Astrocyte (in vitro differentiated cells and primary cell): ENCODE measurements around the gene NEK2. TPM values are rescaled to one million over a fixed set of nuclear protein-coding genes. Genes with fewer than 3 reads are reported as not detected.
A peak's percentile ranks its signal among the peaks of the same experiment; 100 is the strongest.
"Not testable (repeated sequence)": the region's sequence is repeated elsewhere in the genome, so short reads cannot be mapped to it uniquely, and the experiment has no call there.

Source experiments
- DNase-seq: peaks from one replicate; pipeline ENCODE4 v3.0.0-alpha.2; 2010; ENCODE audit warnings: low read depth
- FAIRE-seq: peaks from 2 replicates; lab custom pipeline; 2011; peaks lifted over from hg19 to GRCh38; lab: Jason Lieb, UNC
- H2AFZ ChIP-seq: 2 replicates; pipeline ENCODE4 v1.6.0; 2012; ENCODE audit warnings: low read depth, low read length, inconsistent platforms
- H3K27ac ChIP-seq: 2 replicates; pipeline ENCODE4 v1.5.1; 2011; ENCODE audit warnings: low read depth, low read length, inconsistent platforms
- H3K27me3 ChIP-seq: 2 replicates; pipeline ENCODE4 v1.6.0; 2011; ENCODE audit warnings: low read length, inconsistent platforms; ENCODE audit not compliant: insufficient read depth
- H3K36me3 ChIP-seq: 2 replicates; pipeline ENCODE4 v1.5.1; 2011; ENCODE audit warnings: low read length, inconsistent platforms; ENCODE audit not compliant: insufficient read depth
- H3K4me1 ChIP-seq: 2 replicates; pipeline ENCODE4 v1.5.1; 2011; ENCODE audit warnings: low read length, inconsistent platforms; ENCODE audit not compliant: insufficient read depth
- H3K4me2 ChIP-seq: 2 replicates; pipeline ENCODE4 v1.6.0; 2012; ENCODE audit warnings: low read length, inconsistent platforms
- H3K4me3 ChIP-seq: 2 replicates; pipeline ENCODE4 v1.5.1; 2011; ENCODE audit warnings: low read depth, mild to moderate bottlenecking, low read length, inconsistent platforms; ENCODE audit not compliant: insufficient read depth
- H3K79me2 ChIP-seq: 2 replicates; pipeline ENCODE4 v1.6.0; 2012; ENCODE audit warnings: mild to moderate bottlenecking, low read length, inconsistent platforms; ENCODE audit not compliant: insufficient read depth
- H3K9ac ChIP-seq: 2 replicates; pipeline ENCODE4 v1.6.0; 2012; ENCODE audit warnings: mild to moderate bottlenecking, low read length, inconsistent platforms
- H3K9me3 ChIP-seq: 2 replicates; pipeline ENCODE4 v1.5.1; 2012; ENCODE audit warnings: low read depth, mild to moderate bottlenecking, low read length, inconsistent platforms; ENCODE audit not compliant: insufficient read depth
- H4K20me1 ChIP-seq: 2 replicates; pipeline ENCODE4 v1.6.0; 2012; ENCODE audit warnings: low read length, inconsistent platforms; ENCODE audit not compliant: insufficient read depth
- H3K27ac Mint-ChIP-seq: one replicate; pipeline ENCODE4 v1.8.0; 2021; ENCODE audit warnings: mild to moderate bottlenecking, mixed read lengths; ENCODE audit not compliant: unreplicated experiment
- H3K27me3 Mint-ChIP-seq: one replicate; pipeline ENCODE4 v1.8.0; 2021; ENCODE audit warnings: low read depth, mixed read lengths; ENCODE audit not compliant: unreplicated experiment
- H3K36me3 Mint-ChIP-seq: one replicate; pipeline ENCODE4 v1.8.0; 2021; ENCODE audit warnings: low read depth, mixed read lengths; ENCODE audit not compliant: unreplicated experiment
- H3K4me1 Mint-ChIP-seq: one replicate; pipeline ENCODE4 v1.8.0; 2021; ENCODE audit warnings: low read depth, mixed read lengths; ENCODE audit not compliant: unreplicated experiment
- H3K4me3 Mint-ChIP-seq: one replicate; pipeline ENCODE4 v1.8.0; 2021; ENCODE audit warnings: mild to moderate bottlenecking, moderate library complexity, mixed read lengths; ENCODE audit not compliant: unreplicated experiment
- H3K9me3 Mint-ChIP-seq: one replicate; pipeline ENCODE4 v1.8.0; 2021; ENCODE audit warnings: mild to moderate bottlenecking, mixed read lengths; ENCODE audit not compliant: unreplicated experiment
- CTCF ChIP-seq: IDR thresholded peaks from 2 replicates; pipeline ENCODE4 v1.5.1; 2011; ENCODE audit warnings: low read depth, mild to moderate bottlenecking, inconsistent platforms, low read length, moderate library complexity; ENCODE audit not compliant: insufficient read depth
- EZH2 ChIP-seq: IDR thresholded peaks from 2 replicates; pipeline ENCODE4 v1.6.1; 2012; ENCODE audit warnings: mild to moderate bottlenecking, low read length, inconsistent platforms; ENCODE audit not compliant: insufficient read depth
- total RNA-seq: library from RNA; stranded (reverse); gene quantifications from 2 replicates; pipeline ENCODE4 v1.2.1, GENCODE V29; 2021

NEK2 gene
- total RNA-seq, 1 donor from 2014 or later, result 1.6 TPM

GRCh38 chr1:211648336-211648735 is 27.1 kb downstream of the NEK2 start:
- Histone ChIP-seq H3K36me3 (no peaks in the 10 kb centered on the region), H2AFZ (no peak overlapping the region), H3K4me1 (peaks cover 11% of the 10 kb centered on the region), H3K9me3 (no peaks in the 10 kb centered on the region), H4K20me1 (no peaks in the 10 kb centered on the region), H3K27me3 (no peaks in the 10 kb centered on the region), H3K9ac (no peak overlapping the region), H3K4me2 (no peak overlapping the region), H3K4me3 (no peak overlapping the region), H3K79me2 (no peaks in the 10 kb centered on the region), H3K27ac (no peak overlapping the region)
- Mint-ChIP-seq H3K4me1 (peaks cover 16% of the 10 kb centered on the region), H3K9me3 (no peaks in the 10 kb centered on the region), H3K36me3 (peaks cover 4% of the 10 kb centered on the region), H3K27me3 (peaks cover 2% of the 10 kb centered on the region), H3K4me3 (no peak overlapping the region), H3K27ac (peak overlapping the region; percentile 41)
- TF ChIP-seq CTCF (no peak), EZH2 (no peak)
- no peak for FAIRE-seq
- no peak for DNase-seq

- no peak overlapping the region for H3K4me3 ChIP-seq
- H3K9ac ChIP-seq, result no peak overlapping the region
- DNase-seq, result no peak
- no peak overlapping the region for H2AFZ ChIP-seq
- H3K79me2 ChIP-seq, result no peaks in the 10 kb centered on the region
- Mint-ChIP-seq H3K27ac (no peak overlapping the region), H3K4me3 (no peak overlapping the region), H3K9me3 (no peaks in the 10 kb centered on the region), H3K27me3 (peaks cover 2% of the 10 kb centered on the region), H3K36me3 (peaks cover 4% of the 10 kb centered on the region), H3K4me1 (peaks cover 16% of the 10 kb centered on the region)
- H3K9me3 ChIP-seq, result no peaks in the 10 kb centered on the region
- H3K27ac ChIP-seq, result no peak overlapping the region
- TF ChIP-seq CTCF (no peak), EZH2 (no peak)
- no peak for FAIRE-seq
- H3K4me1 ChIP-seq, result peaks cover 12% of the 10 kb centered on the region
- H3K27me3 ChIP-seq, result no peaks in the 10 kb centered on the region
- no peaks in the 10 kb centered on the region for H4K20me1 ChIP-seq
- H3K36me3 ChIP-seq, result no peaks in the 10 kb centered on the region
- no peak overlapping the region for H3K4me2 ChIP-seq
These were observed 27.7 kb downstream of the NEK2 start for GRCh38 chr1:211647711-211648121.

GRCh38 chr1:211646566-211646965 is 28.9 kb downstream of the NEK2 start:
- Histone ChIP-seq H2AFZ (no peak overlapping the region), H3K27me3 (no peaks in the 10 kb centered on the region), H3K4me3 (no peak overlapping the region), H3K9ac (no peak overlapping the region), H4K20me1 (no peaks in the 10 kb centered on the region), H3K4me2 (no peak overlapping the region), H3K79me2 (no peaks in the 10 kb centered on the region), H3K4me1 (peaks cover 12% of the 10 kb centered on the region), H3K36me3 (no peaks in the 10 kb centered on the region), H3K9me3 (no peaks in the 10 kb centered on the region), H3K27ac (no peak overlapping the region)
- Mint-ChIP-seq H3K27ac (no peak overlapping the region), H3K27me3 (peaks cover 2% of the 10 kb centered on the region), H3K4me3 (no peak overlapping the region), H3K36me3 (peaks cover 4% of the 10 kb centered on the region), H3K4me1 (peaks cover 16% of the 10 kb centered on the region), H3K9me3 (no peaks in the 10 kb centered on the region)
- DNase-seq (no peak), FAIRE-seq (no peak)
- TF ChIP-seq CTCF, result no peak
- no peak for TF ChIP-seq EZH2

GRCh38 chr1:211645601-211646000 is 29.8 kb downstream of the NEK2 start:
- not testable (repeated sequence) for H3K9me3 ChIP-seq, H3K27ac Mint-ChIP-seq, H3K9me3 Mint-ChIP-seq, DNase-seq, H3K79me2 ChIP-seq, H3K4me3 ChIP-seq, H3K4me2 ChIP-seq, H3K9ac ChIP-seq, H2AFZ ChIP-seq, H4K20me1 ChIP-seq, H3K36me3 Mint-ChIP-seq, H3K27me3 Mint-ChIP-seq, H3K27me3 ChIP-seq, H3K4me3 Mint-ChIP-seq, H3K36me3 ChIP-seq, H3K27ac ChIP-seq, FAIRE-seq
- peaks cover 16% of the 10 kb centered on the region for H3K4me1 Mint-ChIP-seq
- H3K4me1 ChIP-seq, result peaks cover 14% of the 10 kb centered on the region
